ENCODE results near the gene SLCO4A1.

DNA sequence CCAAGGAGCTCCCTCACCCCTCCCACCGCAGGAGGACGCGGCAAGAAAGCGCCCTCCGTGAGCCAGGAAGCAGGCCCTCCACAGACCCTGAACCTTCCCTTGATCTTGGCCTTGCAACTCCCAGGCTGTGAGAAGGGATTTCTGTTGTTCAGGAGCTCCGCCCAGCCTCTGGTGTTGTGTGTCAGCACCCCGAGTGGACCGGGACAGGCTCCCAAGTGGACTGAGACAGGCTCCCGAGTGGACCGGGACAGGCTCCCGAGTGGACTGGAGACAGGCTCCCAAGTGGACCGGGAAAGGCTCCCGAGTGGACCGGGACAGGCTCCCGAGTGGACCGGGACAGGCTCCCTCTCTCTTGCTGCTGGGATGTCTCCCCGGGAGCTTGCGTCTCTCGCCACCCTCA is 57.0 kb downstream of the SLCO4A1 start:
- TF ChIP-seq CTCF (conservative IDR thresholded peaks at IDR 0.05; ENCODE audit: low read depth, low read length) (no peak), NFE2L2 (IDR thresholded peaks at IDR 0.05; ENCODE audit: low read depth, low read length) (no peak), POLR2A (IDR thresholded peaks at IDR 0.05; ENCODE audit: low read depth, low read length) (no peak), SMC3 (IDR thresholded peaks at IDR 0.05; ENCODE audit: low read depth, low read length) (no peak), RFX5 (IDR thresholded peaks at IDR 0.05; ENCODE audit: low read depth, low read length) (no peak), USF2 (IDR thresholded peaks at IDR 0.05; ENCODE audit: low read depth, low read length) (no peak), RAD21 (IDR thresholded peaks at IDR 0.05; ENCODE audit: low read length) (no peak), CEBPB (IDR thresholded peaks at IDR 0.05; ENCODE audit: low read depth, low read length) (no peak), MAZ (IDR thresholded peaks at IDR 0.05; ENCODE audit: borderline replicate concordance, low read depth, low read length) (no peak), CHD1 (IDR thresholded peaks at IDR 0.05; ENCODE audit: low read depth, low read length) (no peak), BHLHE40 (IDR thresholded peaks at IDR 0.05; ENCODE audit: low read depth, low read length) (no peak), MXI1 (IDR thresholded peaks at IDR 0.05; ENCODE audit: borderline replicate concordance, low read depth, low read length) (no peak), RCOR1 (IDR thresholded peaks at IDR 0.05; ENCODE audit: insufficient replicate concordance, low read length) (no peak), MAFK (IDR thresholded peaks at IDR 0.05; ENCODE audit: low read depth, low read length) (no peak)

Measured in IMR-90 (cell line).